ENCODE results near the gene SCRG1.
A peak's percentile ranks its signal among the peaks of the same experiment; 100 is the strongest.

SCRG1 gene

DNA sequence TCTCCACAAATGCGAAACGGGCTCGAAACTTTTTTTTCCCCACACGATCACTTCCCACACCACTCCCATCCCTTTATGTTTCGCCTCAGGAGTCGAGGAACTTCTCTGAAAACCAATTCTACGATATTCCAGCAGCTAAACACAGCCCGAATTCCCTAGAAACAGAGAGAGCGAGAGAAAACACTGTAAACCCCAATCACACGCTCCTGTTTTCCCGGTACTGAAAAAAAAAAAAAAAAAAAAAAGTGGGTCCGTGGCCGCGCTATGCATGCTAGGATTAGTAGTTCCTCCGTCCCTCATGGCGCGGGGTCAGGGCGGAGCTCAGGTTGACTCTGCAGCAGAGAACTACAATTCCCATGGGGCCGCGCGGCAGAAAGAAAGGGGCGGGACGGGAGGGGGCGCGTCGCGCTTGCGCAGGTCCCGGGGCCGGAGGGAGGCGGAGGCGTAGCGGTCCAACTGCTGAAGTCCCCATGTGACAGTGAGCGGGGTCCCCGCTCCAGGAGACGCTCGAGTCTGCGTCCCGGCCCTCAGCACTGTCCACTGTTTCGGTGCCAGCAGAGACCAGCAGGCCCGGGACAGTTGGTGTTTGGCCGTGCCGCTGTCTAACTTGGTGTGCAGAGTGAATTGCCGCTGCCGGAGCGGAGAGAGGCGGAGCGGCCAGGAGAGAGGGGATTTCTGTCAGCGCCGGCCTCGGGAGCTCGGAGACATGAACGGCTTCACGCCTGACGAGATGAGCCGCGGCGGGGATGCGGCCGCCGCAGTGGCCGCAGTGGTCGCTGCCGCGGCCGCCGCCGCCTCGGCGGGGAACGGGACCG is 28.2 kb downstream of the SCRG1 start, which contains the start of gene SAP30:
Gene SAP30, plus strand, starts transcription at position 478 of the 815 bp plus-strand sequence. Its CDS starts 229 bp downstream, at position 707.
- H3K4me3 ChIP-seq (ENCODE audit: low read depth, low read length): peak within 1 kb of the TSS; percentile 89
- TF ChIP-seq, protein P1, sequence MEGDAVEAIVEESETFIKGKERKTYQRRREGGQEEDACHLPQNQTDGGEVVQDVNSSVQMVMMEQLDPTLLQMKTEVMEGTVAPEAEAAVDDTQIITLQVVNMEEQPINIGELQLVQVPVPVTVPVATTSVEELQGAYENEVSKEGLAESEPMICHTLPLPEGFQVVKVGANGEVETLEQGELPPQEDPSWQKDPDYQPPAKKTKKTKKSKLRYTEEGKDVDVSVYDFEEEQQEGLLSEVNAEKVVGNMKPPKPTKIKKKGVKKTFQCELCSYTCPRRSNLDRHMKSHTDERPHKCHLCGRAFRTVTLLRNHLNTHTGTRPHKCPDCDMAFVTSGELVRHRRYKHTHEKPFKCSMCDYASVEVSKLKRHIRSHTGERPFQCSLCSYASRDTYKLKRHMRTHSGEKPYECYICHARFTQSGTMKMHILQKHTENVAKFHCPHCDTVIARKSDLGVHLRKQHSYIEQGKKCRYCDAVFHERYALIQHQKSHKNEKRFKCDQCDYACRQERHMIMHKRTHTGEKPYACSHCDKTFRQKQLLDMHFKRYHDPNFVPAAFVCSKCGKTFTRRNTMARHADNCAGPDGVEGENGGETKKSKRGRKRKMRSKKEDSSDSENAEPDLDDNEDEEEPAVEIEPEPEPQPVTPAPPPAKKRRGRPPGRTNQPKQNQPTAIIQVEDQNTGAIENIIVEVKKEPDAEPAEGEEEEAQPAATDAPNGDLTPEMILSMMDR (IDR thresholded peaks at IDR 0.05; ENCODE audit: control insufficient read depth, extremely low read depth, insufficient read depth): no peak
- peak; percentile 89 for DNase-seq (ENCODE audit: low read depth)

DNA sequence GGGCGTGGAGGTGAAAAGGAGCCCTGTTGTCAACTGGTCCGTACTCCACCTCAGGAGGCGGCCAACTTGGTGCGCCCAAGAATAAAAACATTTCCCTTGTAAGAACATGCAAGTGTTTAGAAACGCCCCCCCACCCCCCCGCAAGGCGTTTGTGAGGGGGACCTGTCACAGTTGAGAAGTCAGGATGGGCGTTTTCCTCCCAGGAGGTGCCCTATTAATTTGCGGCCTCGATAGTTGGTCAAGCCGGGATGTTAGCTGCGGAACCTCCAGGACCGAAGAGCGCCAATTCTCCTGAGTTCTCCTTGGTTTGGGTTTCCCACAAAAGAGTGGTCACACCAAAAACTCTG is 28.8 kb downstream of the SCRG1 start:
- peak overlapping the region; percentile 89 for H3K4me3 ChIP-seq (ENCODE audit: low read depth, low read length)
- TF ChIP-seq, protein P1 (IDR thresholded peaks at IDR 0.05; ENCODE audit: control insufficient read depth, extremely low read depth, insufficient read depth): no peak
- DNase-seq (ENCODE audit: low read depth): no peak

DNA sequence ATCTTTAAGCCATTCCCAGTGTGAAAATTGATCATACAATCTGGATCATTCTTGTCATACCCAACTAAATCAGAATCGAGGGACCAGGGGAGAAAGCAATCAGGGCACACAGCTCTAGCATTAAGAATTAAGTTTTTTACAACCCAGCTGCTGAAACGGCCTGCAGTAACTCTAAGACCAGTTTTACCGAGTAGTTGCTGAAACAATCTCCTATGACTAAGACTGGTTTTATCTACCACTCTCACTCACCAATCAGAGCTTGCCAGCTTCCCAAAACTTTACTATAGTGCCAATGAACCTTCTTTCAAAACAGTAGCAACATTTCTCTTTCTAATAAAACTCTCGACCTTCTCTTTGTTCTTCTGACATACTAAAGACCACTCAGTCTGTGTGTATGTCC is 31.0 kb downstream of the SCRG1 start:
- DNase-seq (ENCODE audit: low read depth): no peak
- TF ChIP-seq, protein P1 (IDR thresholded peaks at IDR 0.05; ENCODE audit: control insufficient read depth, extremely low read depth, insufficient read depth): no peak
- no peak overlapping the region for H3K4me3 ChIP-seq (ENCODE audit: low read depth, low read length)

DNA sequence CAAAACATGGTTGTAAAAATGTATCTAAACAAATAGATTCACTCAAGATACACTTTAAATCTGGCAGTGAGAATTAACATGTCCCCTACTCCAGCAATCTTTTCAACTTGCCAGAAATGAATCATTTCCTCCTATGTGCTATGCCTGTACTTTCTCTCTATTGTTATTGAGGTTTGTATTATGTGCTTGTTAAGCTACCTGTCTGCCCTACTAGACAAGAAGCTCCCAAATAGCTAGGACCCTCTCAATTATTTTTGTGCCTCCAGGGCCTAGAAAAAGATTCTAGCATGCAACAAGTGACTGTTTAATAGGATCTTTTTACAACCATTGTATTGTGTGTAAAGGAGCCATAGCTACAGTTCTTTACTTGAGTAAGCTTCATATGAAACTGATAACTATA is 31.6 kb downstream of the SCRG1 start:
- H3K4me3 ChIP-seq (ENCODE audit: low read depth, low read length): no peak overlapping the region
- TF ChIP-seq, protein P1 (IDR thresholded peaks at IDR 0.05; ENCODE audit: control insufficient read depth, extremely low read depth, insufficient read depth): no peak
- no peak for DNase-seq (ENCODE audit: low read depth)

DNA sequence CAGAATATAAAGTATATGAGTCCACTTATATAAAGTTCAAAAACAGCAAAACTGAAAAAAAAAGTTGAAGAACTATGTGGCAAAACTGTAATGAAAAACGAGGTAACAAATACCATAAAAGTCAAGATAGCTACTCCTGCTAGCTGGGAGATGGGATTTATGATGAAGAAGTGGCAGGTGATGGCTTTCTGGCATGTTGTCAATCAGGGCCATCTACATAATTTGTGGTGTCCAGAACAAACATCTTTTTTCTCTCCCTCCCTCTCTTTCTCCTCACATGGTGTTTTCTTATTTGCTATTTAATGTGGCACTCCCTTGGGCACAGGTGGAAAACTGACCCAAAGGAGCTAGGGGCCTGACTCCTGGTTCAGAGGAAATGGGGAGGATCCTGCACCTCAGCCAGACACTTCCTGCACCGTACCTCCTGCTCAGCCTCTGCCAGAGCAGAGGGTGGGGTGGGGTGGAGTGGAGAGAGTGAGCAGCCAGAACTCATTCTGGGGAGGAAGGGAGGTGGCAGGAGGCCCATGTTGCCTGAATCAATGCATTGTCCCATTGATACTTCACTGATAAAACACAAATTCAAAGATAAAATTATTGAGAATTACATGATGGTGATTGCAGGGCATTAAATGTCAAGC is 33.4 kb downstream of the SCRG1 start:
- no peak overlapping the region for H3K4me3 ChIP-seq (ENCODE audit: low read depth, low read length)
- DNase-seq (ENCODE audit: low read depth): no peak
- TF ChIP-seq, protein P1 (IDR thresholded peaks at IDR 0.05; ENCODE audit: control insufficient read depth, extremely low read depth, insufficient read depth): no peak

DNA sequence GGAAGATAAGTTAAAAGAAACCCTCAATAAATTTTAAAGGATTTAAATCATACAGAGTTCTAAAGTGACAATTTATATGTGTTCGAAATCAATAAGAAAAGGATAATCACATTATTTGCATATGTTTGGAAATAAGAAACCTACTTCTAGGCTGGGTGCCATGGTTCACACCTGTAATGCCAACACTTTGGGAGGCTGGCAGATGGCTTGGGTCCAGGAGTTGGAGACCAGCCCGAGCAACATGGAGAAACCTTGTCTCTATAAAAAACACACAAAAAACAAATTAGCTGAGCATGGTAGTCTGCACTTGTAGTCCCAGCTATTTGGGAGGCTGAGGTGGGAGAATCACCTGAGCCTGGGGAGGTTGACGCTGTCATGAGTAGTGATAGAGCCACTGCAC is 36.2 kb downstream of the SCRG1 start:
- peak; percentile 49 for DNase-seq (ENCODE audit: low read depth)
- H3K4me3 ChIP-seq (ENCODE audit: low read depth, low read length): no peak overlapping the region
- TF ChIP-seq, protein P1 (IDR thresholded peaks at IDR 0.05; ENCODE audit: control insufficient read depth, extremely low read depth, insufficient read depth): no peak

Measured in LNCaP clone FGC (cell line).